Thoracic aorta (tissue), 2 donors: ENCODE results near the gene CECR2. TPM values are rescaled to one million over a fixed set of nuclear protein-coding genes. Genes with fewer than 3 reads are reported as not detected.
A peak's percentile ranks its signal among the peaks of the same experiment; 100 is the strongest.

ENCODE experiments used
- ATAC-seq: fragments of 150-250 bp; one replicate; pipeline ENCODE4 v1.8.0; 2017; ENCODE audit warnings: low read depth; ENCODE audit not compliant: insufficient number of reproducible peaks, low FRiP score
- DNase-seq: peaks from one replicate; pipeline ENCODE4 v3.0.0-alpha.2; 2020; ENCODE audit warnings: low spot score
- H3K27ac ChIP-seq, 2 donors: fragments of 200-600 bp; sonication (generic); 1 replicate in 1 of 2; 2 replicates in 1 of 2; pipeline ENCODE4 v1.5.1; 2016; ENCODE audit warnings: mild to moderate bottlenecking in 2 of 2, moderate library complexity in 2 of 2
- H3K27me3 ChIP-seq: fragments of 200-600 bp; sonication (generic); replicated peaks from 2 replicates; pipeline ENCODE4 v1.6.0; 2016; ENCODE audit warnings: mild to moderate bottlenecking; ENCODE audit not compliant: insufficient read depth
- H3K36me3 ChIP-seq: fragments of 200-600 bp; sonication (generic); one replicate; pipeline ENCODE4 v1.5.1; 2016
- H3K4me1 ChIP-seq, 2 donors: fragments of 200-600 bp; sonication (generic); 1 replicate in 1 of 2; 2 replicates in 1 of 2; pipeline versions ENCODE4 v1.5.1 to v1.6.0; 2016; ENCODE audit warnings: low read depth in 2 of 2, mild to moderate bottlenecking in 1 of 2; ENCODE audit not compliant: control insufficient read depth in 1 of 2
- H3K4me3 ChIP-seq: fragments of 200-600 bp; sonication (generic); 2 replicates; pipeline ENCODE4 v1.5.1; 2016; ENCODE audit warnings: mild to moderate bottlenecking
- H3K9me3 ChIP-seq: fragments of 200-600 bp; sonication (generic); 2 replicates; pipeline ENCODE4 v1.5.1; 2016
- CTCF ChIP-seq: fragments of 200-600 bp; sonication (generic); IDR thresholded peaks from one replicate; pipeline ENCODE4 v1.5.1; 2019; ENCODE audit warnings: antibody characterized with exemption
- total RNA-seq, 2 donors: library from RNA; depleted of rRNA; stranded (reverse); fragments of >200 nt; gene quantifications; one replicate each; pipeline versions ENCODE4 v1.1.0 to v1.2.3, GENCODE V29; 2016

CECR2 gene
- total RNA-seq: under 1 TPM in 1 of 2 donors, not detected in 1; 0.28 TPM

- H3K27me3 ChIP-seq: peaks cover 25% of the 10 kb centered on the region
- ATAC-seq (no peak), DNase-seq (no peak)
Observed at GRCh38 chr22:17369439-17370025, at the start of gene CECR2. Gene CECR2, plus strand, starts transcription at chr22:17369460. Its CDS starts 324 bp downstream, at chr22:17369784.

GRCh38 chr22:17319546-17319945 is 49.7 kb upstream of the CECR2 start:
- H3K36me3 ChIP-seq: no peaks in the 10 kb centered on the region
- no peaks in the 10 kb centered on the region for H3K4me1 ChIP-seq
- no peak overlapping the region for H3K27ac ChIP-seq
- ATAC-seq: no peak
- no peaks in the 10 kb centered on the region for H3K9me3 ChIP-seq
- DNase-seq: no peak
- H3K27me3 ChIP-seq: no peaks in the 10 kb centered on the region
- H3K4me3 ChIP-seq: no peak overlapping the region
- TF ChIP-seq CTCF: no peak

More at GRCh38 chr22:17369439-17370025, at the start of gene CECR2:
- no peak for TF ChIP-seq CTCF
- H3K27ac ChIP-seq: no peak within 1 kb of the TSS
- peaks cover 14 to 27% of the 10 kb centered on the region in 2 donors for H3K4me1 ChIP-seq
- no peaks in the 10 kb centered on the region for H3K9me3 ChIP-seq
- H3K4me3 ChIP-seq: peak within 1 kb of the TSS; percentile 64
- H3K36me3 ChIP-seq: no peaks in the 10 kb centered on the region

GRCh38 chr22:17322511-17322910 is 46.7 kb upstream of the CECR2 start:
- Histone ChIP-seq H3K4me1 (no peaks in the 10 kb centered on the region), H3K27ac (no peak overlapping the region), H3K9me3 (no peaks in the 10 kb centered on the region), H3K36me3 (no peaks in the 10 kb centered on the region), H3K4me3 (no peak overlapping the region), H3K27me3 (no peaks in the 10 kb centered on the region)
- TF ChIP-seq CTCF: no peak
- ATAC-seq: no peak
- DNase-seq: no peak

- Histone ChIP-seq H3K27ac (no peak overlapping the region), H3K27me3 (no peaks in the 10 kb centered on the region), H3K9me3 (no peaks in the 10 kb centered on the region), H3K4me1 (no peaks in the 10 kb centered on the region), H3K4me3 (no peak overlapping the region), H3K36me3 (no peaks in the 10 kb centered on the region)
- DNase-seq (no peak), ATAC-seq (no peak)
- no peak for TF ChIP-seq CTCF
Observed at GRCh38 chr22:17331690-17332089, 37.6 kb upstream of the CECR2 start.

GRCh38 chr22:17332109-17332800 is 37.0 kb upstream of the CECR2 start:
- Histone ChIP-seq H3K27ac (no peak overlapping the region), H3K4me3 (no peak overlapping the region), H3K9me3 (no peaks in the 10 kb centered on the region), H3K4me1 (no peaks in the 10 kb centered on the region), H3K27me3 (no peaks in the 10 kb centered on the region), H3K36me3 (no peaks in the 10 kb centered on the region)
- DNase-seq (no peak), ATAC-seq (no peak)
- TF ChIP-seq CTCF: no peak
